NCI-H187 treated with DMSO at 0.1 percent for 48 hours (cell line): ENCODE results near the gene ATP1B2.
A peak's percentile ranks its signal among the peaks of the same experiment; 100 is the strongest.
"Not testable (repeated sequence)": the region's sequence is repeated elsewhere in the genome, so short reads cannot be mapped to it uniquely, and the experiment has no call there.

Source experiments
- DNase-seq: peaks from one replicate; lab custom pipeline; 2025; lab: John Stamatoyannopoulos, UW

Gene ATP1B2

DNA sequence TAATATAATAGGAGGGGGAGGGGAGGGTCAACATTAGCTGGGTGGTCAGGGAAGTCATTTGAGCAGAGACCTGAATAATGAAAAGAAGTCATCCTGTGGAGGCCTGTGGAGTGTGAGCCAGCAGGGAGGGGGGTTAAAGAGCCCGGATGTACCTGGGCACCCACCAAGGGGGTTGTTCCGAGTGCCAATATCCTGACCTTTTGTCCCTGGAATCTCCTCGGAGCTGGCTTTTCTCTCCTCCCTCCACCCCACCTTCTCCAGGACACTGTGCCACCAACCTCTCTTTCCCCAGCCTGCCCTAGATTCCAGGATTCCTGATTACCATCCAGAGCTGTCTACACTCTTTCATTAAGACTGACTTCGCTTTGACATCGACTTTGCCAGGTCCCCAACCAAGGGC lies 14.6 kb upstream of the ATP1B2 start:
- no peak for DNase-seq

DNA sequence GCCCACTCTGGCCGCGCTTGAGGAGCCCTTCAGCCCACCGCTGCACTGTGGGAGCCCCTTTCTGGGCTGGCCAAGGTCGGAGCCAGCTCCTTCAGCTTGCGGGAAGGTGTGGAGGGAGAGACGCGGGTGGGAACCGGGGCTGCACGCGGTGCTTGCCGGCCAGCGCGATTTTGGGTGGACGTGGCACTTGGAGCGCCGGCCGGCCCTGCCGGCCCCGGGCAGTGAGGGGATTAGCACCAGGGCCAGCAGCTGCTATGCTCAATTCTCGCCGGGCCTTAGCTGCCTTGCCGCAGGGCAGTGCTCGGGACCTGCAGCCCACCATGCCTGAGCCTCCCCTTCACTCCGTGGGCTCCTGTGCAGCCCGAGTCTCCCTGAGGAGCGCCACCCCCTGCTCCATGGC lies 9.9 kb upstream of the ATP1B2 start:
- DNase-seq = no peak

DNA sequence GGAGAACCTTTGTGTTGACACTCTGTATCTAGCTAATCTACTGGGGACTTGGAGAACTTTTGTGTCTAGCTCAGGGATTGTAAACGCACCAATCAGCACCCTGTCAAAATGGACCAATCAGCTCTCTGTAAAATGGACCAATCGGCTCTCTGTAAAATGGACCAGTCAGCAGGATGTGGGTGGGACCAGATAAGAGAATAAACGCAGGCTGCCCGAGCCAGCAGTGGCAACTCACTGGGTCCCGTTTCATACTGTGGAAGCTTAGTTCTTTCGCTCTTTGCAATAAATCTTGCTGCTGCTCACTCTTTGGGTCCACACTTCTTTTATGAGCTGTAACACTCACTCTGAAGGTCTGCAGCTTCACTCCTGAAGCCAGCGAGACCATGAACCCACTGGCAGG lies 9.1 kb upstream of the ATP1B2 start:
- DNase-seq = not testable (repeated sequence)

DNA sequence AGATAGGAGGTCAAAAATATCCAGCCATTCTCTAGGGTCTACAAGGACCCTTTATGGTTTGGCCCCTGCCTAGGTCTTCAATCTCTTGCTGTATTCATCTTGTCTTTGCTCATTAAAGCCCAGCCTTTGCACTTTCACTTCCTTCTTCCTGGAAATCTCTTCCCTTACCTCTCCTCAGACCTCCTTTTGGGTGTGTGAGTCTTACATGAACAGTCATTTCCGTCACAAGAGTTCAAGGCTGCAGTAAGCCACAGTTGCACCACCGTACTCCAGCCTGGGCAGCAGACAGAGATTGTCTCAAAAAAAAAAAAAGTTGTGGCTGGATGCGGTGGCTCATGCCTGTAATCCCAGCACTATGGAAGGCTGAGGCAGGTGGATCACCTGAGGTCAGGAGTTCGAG lies 6.0 kb upstream of the ATP1B2 start:
- no peak for DNase-seq

DNA sequence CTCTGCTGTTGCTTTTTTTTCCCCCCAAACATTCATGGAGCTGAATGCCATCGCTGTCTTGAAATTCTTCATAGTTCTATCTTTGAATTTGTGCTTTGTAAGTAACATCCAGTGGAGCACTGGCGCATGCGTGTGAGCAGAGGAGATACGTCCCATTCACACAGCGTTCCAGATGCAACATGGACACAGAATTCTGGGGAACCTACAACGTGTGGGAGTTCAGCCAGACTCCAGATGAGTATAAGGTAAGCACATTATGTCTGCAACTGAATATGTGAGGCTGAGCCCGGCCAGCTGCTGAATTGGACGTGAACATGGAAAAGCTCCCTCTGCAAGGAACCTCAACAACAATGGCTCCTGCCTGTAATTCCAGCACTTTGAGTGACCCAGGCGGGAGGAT lies 4.3 kb upstream of the ATP1B2 start:
- no peak for DNase-seq

DNA sequence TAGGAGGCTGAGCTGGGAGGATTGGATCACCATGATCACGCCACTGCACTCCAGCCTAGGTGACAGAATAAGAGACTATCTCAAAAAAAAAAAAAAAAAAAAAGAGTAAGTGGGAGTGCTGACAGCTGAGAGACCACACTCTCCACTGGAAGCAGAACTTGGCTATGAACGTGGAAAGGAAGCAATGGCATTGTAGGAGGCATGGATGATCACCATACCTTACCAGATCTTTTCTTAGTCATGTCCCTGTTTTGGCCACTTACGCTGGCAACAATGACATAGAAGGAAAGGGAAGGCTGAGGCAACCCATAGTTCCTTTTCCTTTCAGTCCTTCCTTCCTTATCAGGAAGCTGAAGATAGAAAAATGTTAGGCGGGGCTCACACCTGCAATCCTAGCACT lies 3.7 kb upstream of the ATP1B2 start:
- DNase-seq = no peak

DNA sequence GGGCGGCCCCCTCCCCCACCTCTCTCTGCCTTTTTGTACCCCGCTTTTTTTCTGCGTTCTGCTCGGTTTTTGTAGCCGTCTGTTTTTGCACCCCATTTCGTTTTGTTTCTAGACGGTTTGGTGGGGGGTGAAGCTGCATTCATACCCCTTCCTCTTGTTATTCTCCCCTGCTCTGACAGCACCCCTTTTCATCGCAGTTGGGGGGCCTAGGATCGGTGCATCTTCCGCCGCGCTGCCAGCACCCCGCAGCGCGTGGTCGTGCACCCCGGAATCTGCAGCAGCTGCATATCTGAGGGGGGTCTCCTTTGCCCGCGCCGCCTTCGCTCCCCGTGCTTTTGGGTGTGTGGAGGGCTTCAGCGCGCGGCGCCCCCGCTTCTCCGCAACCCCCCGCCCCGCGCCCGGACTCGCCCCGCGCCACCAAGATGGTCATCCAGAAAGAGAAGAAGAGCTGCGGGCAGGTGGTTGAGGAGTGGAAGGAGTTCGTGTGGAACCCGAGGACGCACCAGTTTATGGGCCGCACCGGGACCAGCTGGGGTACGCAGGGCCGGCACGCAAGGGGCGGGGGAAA lies 455 bp downstream of the ATP1B2 start:
- no peak for DNase-seq

DNA sequence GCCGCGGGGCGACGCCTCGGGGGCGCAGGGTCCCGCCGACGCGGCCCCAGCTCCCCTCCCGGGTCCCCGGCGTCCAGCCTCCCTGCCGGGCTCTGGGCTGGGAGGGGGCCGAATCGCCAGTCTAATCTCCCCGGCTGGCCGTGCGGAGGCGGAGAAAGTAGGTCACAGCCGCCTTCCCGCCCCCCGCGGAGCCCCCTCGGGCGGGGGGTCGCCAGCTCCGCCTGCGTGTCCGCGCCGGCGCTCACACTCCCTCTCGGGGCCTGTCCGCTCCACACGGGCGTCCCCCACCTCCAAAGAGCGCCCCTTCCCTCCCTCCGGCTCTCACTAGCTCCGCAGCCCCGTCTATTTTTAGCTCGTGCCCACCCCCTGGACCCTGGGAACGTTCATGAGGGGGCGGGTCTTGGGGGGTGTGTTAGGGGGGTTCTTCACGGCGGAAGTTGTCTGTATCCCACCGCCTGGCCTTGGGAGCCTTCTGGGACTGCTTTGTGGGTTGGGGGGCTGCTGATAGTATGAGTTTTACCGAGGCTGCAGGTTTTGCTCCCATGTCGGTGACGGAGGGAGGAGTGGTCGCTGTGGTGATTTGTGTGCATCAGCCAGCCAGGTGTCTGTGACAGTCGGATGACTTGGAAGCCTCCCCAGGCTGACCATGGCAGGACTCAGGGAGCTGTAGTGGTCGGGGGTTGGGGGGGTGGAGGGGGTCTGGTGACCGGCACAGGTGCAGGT lies 1.1 kb downstream of the ATP1B2 start:
- DNase-seq = no peak

DNA sequence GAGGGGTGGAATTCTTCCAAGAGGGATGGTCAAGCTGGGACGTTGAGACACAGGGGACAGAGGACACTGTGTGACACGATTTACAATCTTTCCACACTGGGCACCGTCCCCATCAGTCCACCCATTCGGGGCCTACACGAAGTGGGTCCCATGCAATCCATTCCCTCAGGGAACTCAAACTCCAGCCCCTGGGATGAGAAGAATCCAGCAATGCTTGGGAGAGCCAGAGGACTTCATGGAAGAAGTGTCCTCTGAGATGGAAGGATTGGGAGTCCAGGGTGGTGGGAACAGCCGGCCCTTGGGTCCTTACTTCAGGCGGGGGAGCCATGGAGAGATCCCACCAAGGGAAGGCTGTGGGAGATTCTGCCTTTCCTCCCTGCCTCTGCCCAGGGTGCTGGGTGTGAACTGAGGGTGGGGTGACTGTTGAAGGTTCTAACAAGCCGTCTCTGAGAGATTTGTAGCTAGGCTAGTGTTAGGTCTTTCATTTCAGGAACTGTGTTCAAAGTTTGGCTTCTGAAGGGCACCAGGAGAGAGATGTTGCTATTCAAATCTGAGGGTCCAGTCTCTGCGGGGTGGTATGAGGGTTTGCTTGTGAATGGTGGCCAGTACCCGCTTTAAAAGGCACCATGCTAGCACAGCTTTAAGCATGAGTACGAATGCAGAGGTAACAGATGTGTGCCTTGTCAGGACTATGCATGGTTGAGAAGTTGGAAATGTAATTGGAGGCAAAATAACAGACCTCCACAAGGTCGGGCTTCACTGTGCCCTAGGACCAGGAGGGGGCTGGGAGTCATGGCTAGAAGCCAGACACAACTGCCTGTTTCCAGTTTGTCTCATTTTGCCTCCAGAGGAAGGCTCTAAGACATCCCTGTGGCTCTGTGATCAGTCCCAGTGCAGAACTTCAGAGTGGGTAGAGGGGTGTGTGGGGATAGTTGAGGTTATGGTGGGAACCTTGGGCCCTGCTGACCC lies 1.9 kb downstream of the ATP1B2 start:
- DNase-seq = no peak

DNA sequence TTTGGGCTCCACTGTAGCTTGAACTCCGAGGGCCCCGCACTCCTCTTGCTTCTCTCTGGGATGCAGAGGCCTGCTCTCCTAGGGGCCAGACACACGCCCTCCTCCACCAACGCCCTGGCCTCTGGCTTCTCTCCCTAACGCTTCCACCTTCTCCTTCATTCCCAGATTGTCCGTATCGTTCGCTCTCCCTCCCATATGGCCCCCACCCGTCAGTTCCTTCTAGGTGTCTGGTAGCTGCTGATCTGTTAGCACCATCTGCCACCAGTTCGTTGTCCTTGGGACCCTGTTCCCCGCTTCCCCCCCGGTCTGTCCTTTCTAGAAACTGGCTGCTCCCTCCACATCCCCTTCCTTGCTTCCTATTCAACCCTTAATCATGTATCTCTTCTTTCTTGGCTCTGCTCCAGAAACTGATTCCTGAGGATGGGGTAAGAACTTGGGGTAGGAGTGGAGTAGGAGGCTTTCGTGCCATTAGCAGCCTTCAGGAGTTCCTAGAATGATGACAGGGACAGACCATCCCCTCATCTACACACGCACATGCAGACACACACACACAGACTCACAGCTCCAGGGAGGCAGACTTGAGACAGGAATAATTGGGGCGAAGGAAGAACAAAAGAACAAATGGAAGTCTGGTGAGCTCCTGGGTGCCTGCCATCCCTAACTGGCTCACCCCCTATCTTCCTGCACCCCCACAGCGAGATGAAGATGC lies 4.3 kb downstream of the ATP1B2 start:
- DNase-seq = no peak

DNA sequence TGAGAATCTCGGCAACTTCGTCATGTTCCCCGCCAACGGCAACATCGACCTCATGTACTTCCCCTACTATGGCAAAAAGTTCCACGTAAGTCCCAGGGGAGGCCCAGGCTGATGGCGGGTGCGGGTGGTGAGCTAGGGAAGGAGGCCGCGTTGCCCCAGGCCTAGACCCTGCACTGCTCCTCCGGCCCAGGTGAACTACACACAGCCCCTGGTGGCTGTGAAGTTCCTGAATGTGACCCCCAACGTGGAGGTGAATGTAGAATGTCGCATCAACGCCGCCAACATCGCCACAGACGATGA lies 4.8 kb downstream of the ATP1B2 start:
- DNase-seq = no peak

DNA sequence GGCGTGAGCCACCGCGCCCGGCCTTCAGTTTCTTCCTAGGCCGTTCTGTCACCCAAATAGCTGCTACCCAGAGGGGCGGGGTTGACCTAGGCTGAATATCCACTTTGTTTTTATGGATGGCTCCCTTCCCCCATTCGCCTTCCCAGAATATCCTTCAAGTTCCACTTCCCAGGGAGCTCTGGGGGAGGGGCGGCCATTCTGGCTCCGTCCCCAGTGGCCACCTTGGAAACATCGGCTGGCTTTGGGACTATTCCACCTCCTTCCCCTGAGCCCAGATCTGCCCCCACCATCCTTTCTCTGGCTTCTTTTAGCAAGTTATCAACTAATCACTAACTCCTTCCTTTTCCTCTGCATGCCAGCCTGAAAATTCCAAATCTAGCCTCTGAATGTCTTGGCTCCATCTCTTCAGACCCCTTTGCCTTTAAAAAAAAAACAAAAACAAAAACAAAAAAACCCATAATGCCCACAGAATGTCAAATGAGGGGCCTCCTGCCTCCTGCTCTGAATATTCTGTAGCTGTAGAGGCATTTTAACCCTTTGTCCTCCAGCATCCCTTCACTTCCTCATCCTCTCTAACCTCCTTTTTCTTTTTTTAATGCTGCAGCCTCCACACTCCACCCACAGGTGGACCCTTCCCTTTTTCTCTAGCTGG lies 6.4 kb downstream of the ATP1B2 start:
- no peak for DNase-seq

DNA sequence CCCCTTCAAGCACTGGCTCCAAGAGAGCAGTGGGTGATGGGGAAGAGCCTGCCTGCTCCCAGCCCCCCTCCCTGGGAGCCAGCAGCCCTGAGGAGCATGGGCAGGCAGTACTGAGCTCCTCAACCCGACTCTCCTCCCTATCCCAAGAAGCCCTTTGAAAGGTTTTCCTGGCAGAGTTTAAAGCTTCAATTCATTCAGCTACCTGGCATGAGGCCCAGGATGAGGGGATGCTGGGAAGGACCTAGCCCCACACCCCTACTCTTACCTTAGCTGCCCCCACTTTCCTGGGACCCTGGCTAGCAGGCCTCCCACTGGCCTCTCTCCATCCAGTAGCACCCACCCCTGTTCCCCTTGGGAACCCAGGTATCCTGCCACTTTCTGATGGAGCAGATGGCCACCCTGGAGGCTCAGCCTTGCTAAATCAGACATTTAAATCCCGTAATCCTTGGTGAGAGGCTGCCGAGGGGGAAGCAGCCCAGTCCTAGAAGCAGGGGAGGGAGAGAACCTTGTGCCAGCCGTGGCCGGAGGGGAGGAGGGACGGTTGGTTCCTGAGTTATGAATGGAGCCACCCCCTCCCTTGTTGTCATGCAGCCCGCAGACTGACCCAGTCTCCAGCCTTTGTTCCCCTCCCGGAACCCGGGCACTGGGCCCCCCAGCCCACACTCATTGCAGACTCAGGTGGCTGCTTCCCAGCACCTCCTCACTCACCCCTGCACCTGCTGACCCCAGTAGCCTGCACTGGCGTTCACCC lies 17.1 kb downstream of the ATP1B2 start:
- no peak for DNase-seq

DNA sequence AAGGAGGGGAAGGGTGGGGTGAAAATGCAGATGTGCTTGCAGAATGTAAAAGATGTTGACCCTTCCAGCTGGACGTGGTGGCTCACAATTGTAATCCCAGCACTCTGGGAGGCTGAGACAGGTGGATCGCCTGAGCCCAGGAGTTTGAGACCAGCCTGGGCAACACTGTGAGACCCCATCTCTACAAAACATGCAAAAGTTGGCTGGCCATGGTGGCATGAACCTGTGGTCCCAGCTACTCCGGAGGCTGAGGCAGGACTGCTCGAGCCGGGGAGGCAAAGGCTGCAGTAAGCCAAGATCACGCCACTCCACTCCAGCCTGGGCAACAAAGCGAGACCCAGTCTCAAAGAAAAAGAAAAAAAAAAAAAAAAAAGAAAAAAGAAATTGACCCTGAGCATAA lies 17.8 kb downstream of the ATP1B2 start:
- DNase-seq = no peak

DNA sequence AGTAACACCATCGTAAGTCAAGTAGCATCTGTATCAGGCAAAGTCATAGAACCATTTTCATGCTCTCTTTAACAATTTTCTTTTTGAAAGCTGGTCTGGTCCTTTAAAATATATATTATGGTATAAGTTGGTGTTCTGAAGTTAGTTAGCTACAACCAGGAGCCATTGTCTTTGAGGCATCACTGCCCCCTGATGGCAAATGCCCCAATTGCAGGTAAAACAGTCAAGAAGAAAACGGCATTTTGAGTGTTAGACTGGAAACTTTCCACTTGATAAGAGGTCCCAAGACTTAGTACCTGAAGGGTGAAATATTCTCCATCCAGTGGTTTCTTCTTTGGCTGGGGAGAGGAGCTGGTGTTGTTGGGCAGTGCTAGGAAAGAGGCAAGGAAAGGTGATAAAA lies 22.5 kb downstream of the ATP1B2 start:
- DNase-seq = no peak

DNA sequence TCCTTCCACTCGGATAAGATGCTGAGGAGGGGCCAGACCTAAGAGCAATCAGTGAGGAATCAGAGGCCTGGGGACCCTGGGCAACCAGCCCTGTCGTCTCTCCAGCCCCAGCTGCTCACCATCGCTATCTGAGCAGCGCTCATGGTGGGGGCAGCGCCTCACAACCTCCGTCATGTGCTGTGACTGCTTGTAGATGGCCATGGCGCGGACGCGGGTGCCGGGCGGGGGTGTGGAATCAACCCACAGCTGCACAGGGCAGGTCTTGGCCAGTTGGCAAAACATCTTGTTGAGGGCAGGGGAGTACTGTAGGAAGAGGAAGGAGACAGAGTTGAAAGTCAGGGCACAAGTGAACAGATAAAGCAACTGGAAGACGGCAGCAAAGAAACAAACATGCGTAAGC lies 24.2 kb downstream of the ATP1B2 start:
- DNase-seq = no peak

DNA sequence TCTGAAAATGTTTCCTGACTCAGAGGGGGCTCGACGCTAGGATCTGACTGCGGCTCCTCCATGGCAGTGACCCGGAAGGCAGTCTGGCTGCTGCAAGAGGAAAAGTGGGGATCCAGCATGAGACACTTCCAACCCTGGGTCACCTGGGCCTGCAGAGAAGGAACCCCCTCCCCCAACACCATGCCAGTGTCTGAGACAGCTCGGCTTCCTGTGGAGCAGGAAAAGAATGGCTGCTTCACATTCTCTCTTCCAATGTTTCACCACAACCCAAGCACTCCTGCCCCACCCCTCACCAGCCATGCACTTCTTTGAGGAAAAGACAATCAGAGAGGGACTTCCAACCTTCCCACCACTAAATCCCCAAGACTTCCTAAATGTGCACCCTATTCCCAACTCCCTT lies 25.8 kb downstream of the ATP1B2 start:
- no peak for DNase-seq

DNA sequence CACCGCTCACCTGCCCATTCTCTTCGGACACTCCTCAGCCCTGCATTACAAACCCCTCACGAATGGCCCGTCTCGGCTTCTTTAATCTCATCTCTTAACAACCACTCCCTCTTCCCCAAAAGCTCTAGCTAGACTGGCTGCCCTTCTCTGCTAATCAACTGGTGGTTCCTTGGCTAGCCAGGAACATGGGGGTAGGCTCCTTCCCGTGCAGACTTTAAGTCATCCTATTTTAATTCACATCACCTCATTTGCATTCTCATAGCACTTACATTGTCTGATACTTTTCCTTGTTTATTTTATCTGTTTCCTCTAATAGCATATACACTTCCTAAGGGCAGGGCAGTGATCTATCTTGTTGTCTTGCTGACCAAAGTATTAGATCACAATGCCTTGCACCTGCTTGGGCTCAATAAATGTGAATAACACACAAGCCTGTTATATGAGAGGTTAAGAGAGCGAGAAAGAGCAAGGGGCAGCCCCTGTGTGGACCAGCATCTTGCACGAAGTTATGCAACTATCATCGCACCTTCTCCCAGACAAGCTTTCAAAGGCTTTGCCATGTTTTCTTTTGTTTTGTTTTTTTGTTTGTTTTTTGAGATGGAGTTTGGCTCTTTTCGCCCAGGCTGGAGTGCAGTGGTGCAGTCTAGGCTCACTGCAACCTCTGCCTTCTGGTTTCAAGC lies 26.8 kb downstream of the ATP1B2 start:
- DNase-seq = no peak

DNA sequence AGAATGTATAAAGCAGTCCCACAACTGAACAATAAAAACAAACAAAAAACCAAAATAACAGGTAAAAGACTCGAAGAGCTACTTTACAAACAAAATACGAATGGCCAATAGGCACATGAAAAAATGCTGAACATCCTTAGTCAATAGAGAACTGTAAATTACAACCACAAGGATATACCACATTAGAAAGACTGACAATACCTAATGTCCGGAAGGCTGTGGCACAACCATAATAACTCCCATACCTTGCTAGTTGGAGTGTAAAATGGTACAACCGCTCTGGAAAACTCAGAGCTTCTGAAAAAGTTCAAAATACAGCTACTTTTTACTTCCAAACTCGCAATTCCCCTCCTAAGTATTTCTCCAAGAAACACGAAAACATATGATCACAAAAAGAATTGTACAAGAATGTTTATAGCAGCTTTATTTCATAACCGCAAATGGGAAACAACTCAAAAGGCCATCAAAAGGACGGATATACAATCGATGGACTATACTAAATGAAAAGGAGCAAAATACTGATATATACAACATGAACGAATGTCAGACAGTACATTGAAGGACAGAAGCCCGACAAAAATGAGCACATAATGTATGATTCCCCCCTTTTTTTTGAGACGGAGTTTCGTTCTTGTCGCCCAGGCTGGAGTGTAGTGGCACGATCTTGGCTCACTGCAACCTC lies 34.3 kb downstream of the ATP1B2 start:
- DNase-seq = no peak

DNA sequence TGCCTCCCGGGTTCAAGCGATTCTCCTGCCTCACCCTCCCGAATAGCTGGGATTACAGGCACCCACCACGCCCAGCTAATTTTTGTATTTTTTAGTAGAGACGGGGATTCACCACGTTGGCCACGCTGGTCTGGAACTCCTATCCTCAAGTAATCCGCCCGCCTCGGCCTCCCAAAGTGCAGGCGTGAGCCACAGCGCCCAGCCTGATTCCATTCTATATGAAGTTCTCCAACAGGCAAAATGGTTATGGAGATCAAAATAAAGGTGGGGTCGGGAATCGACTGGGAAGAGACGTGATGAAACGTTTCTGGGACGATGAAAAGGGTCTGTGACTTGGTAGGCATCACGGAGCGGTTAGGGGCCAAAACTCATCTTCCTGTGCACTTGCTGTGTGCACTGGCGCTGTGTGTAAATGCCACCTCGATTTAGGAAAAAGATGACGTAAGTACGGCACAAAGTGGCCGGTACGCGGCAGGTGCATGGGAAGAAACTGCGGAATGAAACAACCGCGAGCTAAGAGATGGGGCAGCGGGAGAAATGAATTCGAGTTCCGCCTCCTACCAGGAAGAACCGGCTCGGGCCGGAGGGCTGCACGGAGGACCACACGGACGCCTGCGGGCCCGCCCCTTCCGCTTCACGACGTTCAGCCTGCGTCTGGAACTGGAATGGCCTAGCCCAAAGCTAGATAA lies 35.0 kb downstream of the ATP1B2 start:
- DNase-seq = peak; percentile 11
